Measurements from ENCODE around the gene SLC25A1.
A peak's percentile ranks its signal among the peaks of the same experiment; 100 is the strongest.

The SLC25A1 gene

DNA sequence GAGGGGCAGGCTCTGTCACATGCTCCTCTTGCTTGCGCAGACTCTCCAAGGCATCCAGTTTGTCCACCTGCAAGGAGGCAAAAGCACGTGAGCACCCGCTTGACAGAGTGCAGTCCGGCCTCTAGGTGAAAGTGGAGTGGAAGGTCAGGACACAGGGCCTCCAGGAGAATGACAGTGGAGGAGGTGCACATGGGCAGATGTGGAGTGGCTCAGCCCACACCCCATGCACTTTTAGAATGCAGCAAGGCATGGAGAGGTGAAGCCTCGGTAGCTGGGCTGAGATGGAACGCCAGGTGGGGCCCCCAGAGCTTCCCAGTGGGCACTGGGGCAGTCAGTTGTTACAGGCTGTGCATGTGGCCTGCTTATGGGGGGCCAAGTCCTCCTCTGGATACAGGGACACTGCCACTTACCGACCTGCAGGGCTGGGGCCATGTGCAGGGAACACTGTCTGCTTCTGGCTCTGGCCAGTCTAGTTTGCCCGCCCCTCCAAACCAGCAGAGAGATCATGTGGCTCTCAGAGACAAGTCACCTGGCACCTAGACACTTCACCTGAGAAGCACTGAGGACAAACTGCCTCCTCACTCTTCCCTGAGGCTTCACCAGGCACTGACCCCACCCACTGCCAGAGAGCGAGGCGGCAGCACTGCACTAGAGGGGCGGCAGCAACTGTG, 2.3 kb upstream of the SLC25A1 start:
- DNase-seq (ENCODE audit: low spot score), result no peak

- DNase-seq (ENCODE audit: low spot score), result no peak
These were observed 1.7 kb upstream of the SLC25A1 start for GRCh38 chr22:19180234-19180633.

DNA sequence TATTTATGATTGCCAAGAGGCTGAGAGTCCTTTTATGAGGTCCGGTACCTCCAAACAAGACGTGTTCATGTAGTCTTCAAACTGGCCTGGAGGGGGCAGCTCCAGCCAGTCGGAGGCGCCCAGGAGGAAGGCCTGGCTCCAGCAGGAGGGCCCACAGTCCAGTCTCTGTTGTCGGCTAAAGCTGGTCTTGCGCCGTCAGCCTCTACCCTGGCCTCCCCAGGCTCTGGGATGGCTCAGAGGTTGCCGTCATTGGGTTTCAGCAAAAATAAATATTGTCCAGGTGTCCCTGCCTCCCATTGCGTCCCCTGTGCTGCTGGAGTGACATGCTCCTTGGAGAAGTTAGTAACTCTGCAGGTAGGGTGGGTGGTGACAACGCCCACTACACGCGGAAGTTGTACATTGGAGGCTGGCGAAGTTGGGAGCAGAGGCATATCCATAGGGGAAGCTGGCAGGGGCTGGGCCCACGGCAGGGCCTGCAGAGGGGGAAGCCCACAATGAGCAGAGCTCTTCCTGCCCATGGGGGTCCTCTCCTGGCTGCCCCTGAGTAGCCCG, 1.0 kb upstream of the SLC25A1 start:
- peak; percentile 81 for DNase-seq (ENCODE audit: low spot score)

GRCh38 chr22:19178065-19178656, 375 bp downstream of the SLC25A1 start:
- no peak for DNase-seq (ENCODE audit: low spot score)

- no peak for DNase-seq (ENCODE audit: low spot score)
These were observed 1.1 kb downstream of the SLC25A1 start for GRCh38 chr22:19177164-19178064.

DNA sequence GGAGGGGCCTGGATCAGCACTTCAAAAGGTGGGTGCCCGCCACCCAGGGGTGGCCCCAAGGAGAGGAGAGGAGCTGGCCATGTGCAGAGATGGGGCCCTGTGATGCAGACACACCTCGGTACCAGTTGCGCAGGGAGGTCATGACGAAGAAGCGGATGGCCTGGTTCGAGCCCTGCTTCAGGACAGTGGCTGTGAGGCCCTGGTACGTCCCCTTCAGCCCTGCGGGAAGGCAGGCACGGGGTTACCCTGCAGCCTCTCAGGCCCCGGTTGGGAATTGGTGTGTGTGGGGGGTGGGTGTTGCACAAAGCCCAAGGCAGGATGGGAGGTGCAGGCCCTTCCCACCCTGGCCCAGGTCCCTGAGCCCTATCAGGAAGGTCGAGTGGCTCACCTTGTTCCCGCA, 1.8 kb downstream of the SLC25A1 start:
- DNase-seq (ENCODE audit: low spot score), result no peak

DNA sequence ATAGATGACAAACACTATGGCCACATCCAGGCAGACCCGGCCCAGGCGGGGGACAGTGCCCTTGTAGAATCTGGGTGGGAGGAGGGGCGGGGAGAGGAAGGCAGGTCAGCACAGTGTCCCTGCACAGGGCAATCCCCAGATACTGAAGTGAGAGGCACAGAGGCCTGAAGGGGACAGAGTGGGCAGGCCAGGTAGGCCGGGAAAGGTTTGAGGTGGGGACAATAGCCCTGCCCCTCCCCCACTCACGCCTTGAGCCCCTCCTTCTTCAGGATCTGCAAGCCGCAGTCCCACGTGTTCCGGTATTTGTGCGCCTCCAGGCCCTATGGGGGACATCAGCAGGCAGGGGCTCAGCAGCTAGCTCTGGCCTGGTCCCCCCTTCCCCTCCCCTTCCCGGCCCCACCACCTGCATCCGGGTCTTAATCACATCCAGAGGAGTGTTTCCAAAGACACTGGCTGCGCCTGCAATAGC, 2.3 kb downstream of the SLC25A1 start:
- DNase-seq (ENCODE audit: low spot score), result no peak

DNA sequence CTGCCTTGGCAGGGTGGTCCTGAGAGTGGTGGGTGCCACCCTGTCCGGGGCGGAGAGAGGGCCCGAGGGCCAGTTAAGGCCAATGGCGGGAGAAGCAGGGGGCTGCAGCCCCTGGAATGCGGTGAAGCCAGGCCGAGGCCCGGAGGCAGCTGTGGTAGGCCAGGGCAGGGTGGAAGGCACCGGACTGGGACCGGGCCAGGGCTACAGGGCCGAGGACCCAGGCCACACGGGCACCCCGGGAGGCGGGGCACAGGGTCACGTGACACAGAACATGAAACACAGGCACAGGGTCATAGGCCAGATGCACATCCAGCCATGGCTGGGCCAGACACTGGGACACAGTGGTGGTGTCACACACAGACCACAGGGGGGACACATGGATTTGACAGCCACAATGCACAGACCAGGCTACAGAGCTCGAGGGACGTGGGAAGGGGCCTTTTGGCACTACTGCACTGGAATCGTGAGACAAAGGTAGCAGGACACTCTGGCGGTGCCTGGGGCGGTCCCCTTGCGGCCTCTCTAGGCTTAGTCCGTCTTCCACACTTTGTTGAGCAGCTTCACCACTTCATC, 2.8 kb downstream of the SLC25A1 start:
- DNase-seq (ENCODE audit: low spot score), result no peak

DNA sequence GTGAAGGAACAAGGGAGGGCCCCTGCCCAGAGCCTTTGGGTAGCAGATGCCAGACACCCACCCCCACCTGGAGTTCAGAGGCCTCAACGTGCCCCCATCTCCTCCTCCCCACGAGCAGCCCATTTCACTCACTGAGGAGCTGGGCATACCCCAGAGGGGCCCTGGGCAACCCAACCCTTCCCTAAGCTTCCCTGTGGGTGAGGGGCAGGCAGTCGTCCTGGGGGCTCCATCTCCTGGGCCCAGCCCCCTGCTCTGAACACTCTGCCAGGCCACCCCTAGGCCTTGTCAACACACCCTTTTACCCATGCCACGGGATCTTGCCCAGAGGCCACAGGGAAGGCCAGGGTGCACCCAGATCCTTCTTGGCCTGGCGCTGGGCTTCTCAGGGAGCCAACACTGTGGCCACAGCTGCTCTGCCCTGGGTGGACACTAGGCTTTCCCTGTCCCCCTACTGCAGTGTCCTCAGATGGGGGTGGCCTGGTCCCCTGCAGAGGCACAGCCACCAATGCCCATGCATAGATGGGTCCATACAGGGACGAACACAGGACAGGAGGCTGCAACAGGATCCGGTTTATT, 3.4 kb downstream of the SLC25A1 start:
- DNase-seq (ENCODE audit: low spot score), result no peak

DNA sequence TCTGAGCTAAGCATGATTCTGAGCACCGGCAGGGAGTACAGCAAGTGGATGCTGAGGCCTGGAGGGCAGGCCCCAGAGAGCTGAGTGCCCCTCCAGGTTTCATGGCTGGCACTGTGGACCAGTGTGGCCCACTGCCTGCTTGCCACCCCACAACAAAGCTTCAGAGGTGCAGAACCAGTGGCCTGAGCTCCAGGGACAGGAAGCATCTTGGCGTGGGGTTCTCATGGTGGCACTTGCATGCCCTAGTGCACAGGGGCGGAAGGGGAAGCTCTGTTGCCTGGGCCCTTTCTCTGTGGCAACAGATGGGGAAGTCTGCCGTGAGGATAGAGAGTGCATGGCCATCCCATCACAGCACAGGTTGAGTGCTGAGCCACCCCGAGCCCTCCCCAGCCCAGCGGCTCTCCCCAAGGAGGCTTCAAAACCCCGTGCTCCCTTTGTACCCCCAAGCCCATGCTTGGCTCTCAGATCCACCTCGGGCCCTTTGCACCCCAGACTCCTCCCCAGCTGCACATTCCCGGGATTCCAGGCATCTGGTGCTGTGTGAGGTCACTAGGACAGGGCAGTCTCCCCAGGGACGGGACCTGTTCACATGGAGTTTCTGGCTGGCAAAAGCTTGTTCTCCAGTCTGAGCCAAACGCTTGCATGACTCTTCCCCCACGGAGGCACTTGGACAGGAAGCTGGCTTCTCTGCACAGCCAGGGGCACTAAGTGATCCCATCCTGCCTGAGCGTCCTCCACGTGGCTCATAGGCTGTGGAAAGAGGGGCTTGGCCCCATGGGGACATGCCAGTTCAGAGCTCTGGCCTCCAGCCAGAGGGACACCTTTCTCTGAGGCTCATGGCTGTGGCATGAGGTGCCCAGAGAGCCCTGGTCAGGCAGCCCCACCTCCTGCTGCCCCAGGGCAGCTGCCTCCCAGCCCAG, 4.2 kb downstream of the SLC25A1 start:
- no peak for DNase-seq (ENCODE audit: low spot score)

- peak; percentile 31 for DNase-seq (ENCODE audit: low spot score)
These were observed 5.2 kb downstream of the SLC25A1 start for GRCh38 chr22:19173047-19174035.

DNA sequence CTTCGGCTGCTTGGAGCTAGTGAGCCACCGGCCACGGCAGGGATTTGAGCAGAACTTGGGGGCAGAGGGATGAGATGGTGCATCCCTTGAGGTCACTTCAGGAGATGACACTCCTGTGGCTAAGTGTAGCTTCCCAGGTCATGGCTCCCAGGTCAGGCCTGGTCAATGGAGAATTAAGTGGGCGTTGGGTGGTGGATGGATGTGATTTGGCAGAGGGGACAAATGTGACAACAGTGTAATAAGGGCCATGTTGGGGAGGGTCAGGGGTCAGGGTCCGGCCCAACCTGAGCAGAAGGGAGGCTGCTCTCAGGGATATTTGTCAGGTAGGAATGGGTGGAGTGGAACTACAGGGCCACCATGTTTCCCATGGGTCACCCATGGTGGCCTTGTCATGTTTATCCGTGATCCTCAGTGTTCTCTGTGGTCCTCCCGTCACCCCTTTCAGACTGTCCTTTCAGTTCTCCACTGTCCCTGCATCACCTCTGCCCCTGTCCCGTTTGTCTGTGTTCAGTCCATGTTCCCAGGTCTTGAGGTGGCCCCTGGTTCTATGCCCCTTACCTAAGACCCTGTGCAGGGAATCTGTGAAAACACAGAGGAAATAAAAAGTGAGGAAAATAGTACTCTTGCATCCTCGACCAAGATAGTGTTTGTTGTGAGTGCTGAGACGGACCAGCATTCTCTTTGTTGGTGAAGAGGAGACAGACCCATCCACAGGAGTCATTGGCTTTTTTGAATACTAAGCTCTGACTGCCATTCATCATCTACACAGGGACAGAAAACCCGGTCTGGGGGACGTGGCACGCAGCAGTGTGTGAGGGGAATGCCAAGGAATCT, 6.1 kb downstream of the SLC25A1 start:
- no peak for DNase-seq (ENCODE audit: low spot score)

GRCh38 chr22:19169947-19170318, 8.6 kb downstream of the SLC25A1 start:
- no peak for DNase-seq (ENCODE audit: low spot score)

GRCh38 chr22:19169002-19169946, 9.3 kb downstream of the SLC25A1 start:
- no peak for DNase-seq (ENCODE audit: low spot score)

DNA sequence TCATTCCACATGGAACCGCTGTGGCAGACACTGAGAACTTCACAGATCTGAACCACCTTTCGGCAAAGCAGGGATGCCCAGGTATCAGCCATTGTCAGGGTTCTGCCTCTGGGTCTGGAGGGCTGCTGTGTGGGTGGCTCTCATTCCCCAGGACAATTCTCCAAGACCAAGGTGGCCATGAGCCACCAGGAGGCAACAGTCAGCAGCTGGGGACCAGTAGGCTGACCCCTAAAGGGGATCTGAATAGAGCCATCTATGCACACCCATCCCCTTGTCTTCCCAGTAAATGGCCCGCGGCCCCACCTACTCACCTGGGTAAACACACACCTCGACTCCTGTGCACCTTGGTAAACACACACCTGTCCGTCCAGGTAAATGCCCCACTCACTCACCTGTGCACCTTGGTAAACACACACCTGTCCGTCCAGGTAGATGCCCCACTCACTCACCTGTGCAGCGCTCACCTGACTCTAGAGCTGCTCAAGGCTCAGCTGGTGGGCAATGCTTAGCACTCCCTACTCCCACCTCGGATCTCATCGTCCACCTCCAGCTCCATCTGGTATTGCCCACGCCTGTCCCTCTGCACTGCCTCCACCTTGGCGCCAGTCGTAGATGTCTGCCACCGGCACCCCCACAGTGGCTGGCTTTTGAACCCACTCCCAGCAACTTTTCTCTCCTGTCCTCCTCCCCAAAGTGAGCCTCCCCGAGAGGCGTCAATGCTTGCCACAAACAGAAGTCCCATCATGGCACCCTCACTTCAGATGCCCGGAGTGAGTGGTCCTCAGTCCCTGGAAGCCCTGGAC, 10.2 kb downstream of the SLC25A1 start:
- DNase-seq (ENCODE audit: low spot score), result no peak

- DNase-seq (ENCODE audit: low spot score), result no peak
These were observed 11.2 kb downstream of the SLC25A1 start for GRCh38 chr22:19167106-19167869.

All from LoVo (cell line).